ENCODE measurements around the gene RIPK1.

The RIPK1 gene

GRCh38 chr6:3162565-3163247, 94.4 kb downstream of the RIPK1 start:
- Histone ChIP-seq H3K9me3 (ENCODE audit: insufficient read depth, low read length) (no peaks in the 10 kb centered on the region), H3K9ac (ENCODE audit: low read length) (peak overlapping the region; percentile 66), H3K36me3 (replicated peaks; ENCODE audit: low read depth, low read length) (no peaks in the 10 kb centered on the region), H3K4me1 (ENCODE audit: low read length) (0 out of 2 replicates have a peak, but pooled peaks cover 3% of the 10 kb centered on the region), H3K4me2 (ENCODE audit: low read length) (peak overlapping the region; percentile 86), H4K20me1 (ENCODE audit: insufficient read depth, low read length) (no peaks in the 10 kb centered on the region), H3K27ac (ENCODE audit: low read length) (no peak overlapping the region), H2AFZ (ENCODE audit: low read depth, low read length) (peak overlapping the region; percentile 52; the same call in 1 of the 2 replicates), H3K79me2 (ENCODE audit: low read length) (no peaks in the 10 kb centered on the region), H3K27me3 (ENCODE audit: low read depth, low read length) (0 out of 2 replicates have a peak, but pooled peaks cover 5% of the 10 kb centered on the region), H3K4me3 (ENCODE audit: low read length) (peak overlapping the region; percentile 85)
- TF ChIP-seq, protein P1, sequence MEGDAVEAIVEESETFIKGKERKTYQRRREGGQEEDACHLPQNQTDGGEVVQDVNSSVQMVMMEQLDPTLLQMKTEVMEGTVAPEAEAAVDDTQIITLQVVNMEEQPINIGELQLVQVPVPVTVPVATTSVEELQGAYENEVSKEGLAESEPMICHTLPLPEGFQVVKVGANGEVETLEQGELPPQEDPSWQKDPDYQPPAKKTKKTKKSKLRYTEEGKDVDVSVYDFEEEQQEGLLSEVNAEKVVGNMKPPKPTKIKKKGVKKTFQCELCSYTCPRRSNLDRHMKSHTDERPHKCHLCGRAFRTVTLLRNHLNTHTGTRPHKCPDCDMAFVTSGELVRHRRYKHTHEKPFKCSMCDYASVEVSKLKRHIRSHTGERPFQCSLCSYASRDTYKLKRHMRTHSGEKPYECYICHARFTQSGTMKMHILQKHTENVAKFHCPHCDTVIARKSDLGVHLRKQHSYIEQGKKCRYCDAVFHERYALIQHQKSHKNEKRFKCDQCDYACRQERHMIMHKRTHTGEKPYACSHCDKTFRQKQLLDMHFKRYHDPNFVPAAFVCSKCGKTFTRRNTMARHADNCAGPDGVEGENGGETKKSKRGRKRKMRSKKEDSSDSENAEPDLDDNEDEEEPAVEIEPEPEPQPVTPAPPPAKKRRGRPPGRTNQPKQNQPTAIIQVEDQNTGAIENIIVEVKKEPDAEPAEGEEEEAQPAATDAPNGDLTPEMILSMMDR (IDR thresholded peaks at IDR 0.05; ENCODE audit: low read depth, low read length) = no peak
- no peak for TF ChIP-seq EZH2phosphoT487 (IDR thresholded peaks at IDR 0.05; ENCODE audit: low read depth)

DNA sequence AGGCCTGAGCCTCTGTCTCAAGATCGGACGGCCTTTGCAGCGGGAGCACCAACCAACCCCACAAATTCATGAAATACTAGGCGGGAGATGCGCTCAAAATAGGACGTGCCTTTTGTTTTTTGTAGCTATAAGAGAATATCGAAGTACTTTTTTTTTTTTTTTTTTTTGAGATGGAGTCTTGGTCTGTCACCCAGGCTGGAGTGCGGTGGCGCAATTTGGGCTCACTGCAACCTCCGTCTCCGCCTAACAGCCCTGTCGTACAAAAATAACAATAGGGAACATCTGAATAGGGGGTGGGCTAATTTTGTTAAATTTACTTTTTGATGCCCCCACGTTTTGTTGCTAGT, 94.9 kb downstream of the RIPK1 start:
- Histone ChIP-seq H3K4me1 (ENCODE audit: low read length) (0 out of 2 replicates have a peak, but pooled peaks cover 2% of the 10 kb centered on the region), H3K4me3 (ENCODE audit: low read length) (peak overlapping the region; percentile 85), H3K4me2 (ENCODE audit: low read length) (peak overlapping the region; percentile 86), H3K79me2 (ENCODE audit: low read length) (no peaks in the 10 kb centered on the region), H3K27ac (ENCODE audit: low read length) (no peak overlapping the region), H3K9ac (ENCODE audit: low read length) (peak overlapping the region; percentile 66), H4K20me1 (ENCODE audit: insufficient read depth, low read length) (no peaks in the 10 kb centered on the region), H3K36me3 (replicated peaks; ENCODE audit: low read depth, low read length) (no peaks in the 10 kb centered on the region), H2AFZ (ENCODE audit: low read depth, low read length) (peak overlapping the region; percentile 52; the same call in 1 of the 2 replicates), H3K9me3 (ENCODE audit: insufficient read depth, low read length) (no peaks in the 10 kb centered on the region), H3K27me3 (ENCODE audit: low read depth, low read length) (0 out of 2 replicates have a peak, but pooled peaks cover 5% of the 10 kb centered on the region)
- TF ChIP-seq, protein P1 (IDR thresholded peaks at IDR 0.05; ENCODE audit: low read depth, low read length) = peak; percentile 16; the same call in 1 of the 2 replicates
- no peak for TF ChIP-seq EZH2phosphoT487 (IDR thresholded peaks at IDR 0.05; ENCODE audit: low read depth)

GRCh38 chr6:3164388-3164787, 96.1 kb downstream of the RIPK1 start:
- no peak overlapping the region for H3K27ac ChIP-seq (ENCODE audit: low read length)
- no peak overlapping the region for H3K4me2 ChIP-seq (ENCODE audit: low read length)
- no peaks in the 10 kb centered on the region for H3K4me1 ChIP-seq (ENCODE audit: low read length)
- no peaks in the 10 kb centered on the region for H3K9me3 ChIP-seq (ENCODE audit: insufficient read depth, low read length)
- TF ChIP-seq, protein P1 (IDR thresholded peaks at IDR 0.05; ENCODE audit: low read depth, low read length) = no peak
- TF ChIP-seq EZH2phosphoT487 (IDR thresholded peaks at IDR 0.05; ENCODE audit: low read depth) = no peak
- no peaks in the 10 kb centered on the region for H4K20me1 ChIP-seq (ENCODE audit: insufficient read depth, low read length)
- H3K9ac ChIP-seq (ENCODE audit: low read length) = no peak overlapping the region
- H2AFZ ChIP-seq (ENCODE audit: low read depth, low read length) = no peak overlapping the region
- H3K79me2 ChIP-seq (ENCODE audit: low read length) = no peaks in the 10 kb centered on the region
- H3K4me3 ChIP-seq (ENCODE audit: low read length) = no peak overlapping the region
- H3K27me3 ChIP-seq (ENCODE audit: low read depth, low read length) = no peaks in the 10 kb centered on the region
- no peaks in the 10 kb centered on the region for H3K36me3 ChIP-seq (replicated peaks; ENCODE audit: low read depth, low read length)

Data from OCI-LY3 (cell line).